Esophagus muscularis mucosa (tissue), 3 donors: ENCODE results near the gene ESYT2.

Source experiments
- POLR2AphosphoS5 ChIP-seq, 2 donors: sonication (generic); formaldehyde crosslinking; IDR thresholded peaks; one replicate each; pipeline ENCODE4 v1.6.1; 2017; ENCODE audit warnings: antibody characterized with exemption in 2 of 2
- TF ChIP-seq, protein P1 (sequence below), 3 experiments: fragments of 200-600 bp in 2 of 3; fragments of 450-650 bp in 1 of 3; sonication (generic) in 2 of 3; IDR thresholded peaks; one replicate each; pipeline ENCODE4 v1.5.1; 2017 to 2019; ENCODE audit warnings: antibody characterized with exemption in 3 of 3, mild to moderate bottlenecking in 2 of 3, moderate library complexity in 1 of 3

DNA sequence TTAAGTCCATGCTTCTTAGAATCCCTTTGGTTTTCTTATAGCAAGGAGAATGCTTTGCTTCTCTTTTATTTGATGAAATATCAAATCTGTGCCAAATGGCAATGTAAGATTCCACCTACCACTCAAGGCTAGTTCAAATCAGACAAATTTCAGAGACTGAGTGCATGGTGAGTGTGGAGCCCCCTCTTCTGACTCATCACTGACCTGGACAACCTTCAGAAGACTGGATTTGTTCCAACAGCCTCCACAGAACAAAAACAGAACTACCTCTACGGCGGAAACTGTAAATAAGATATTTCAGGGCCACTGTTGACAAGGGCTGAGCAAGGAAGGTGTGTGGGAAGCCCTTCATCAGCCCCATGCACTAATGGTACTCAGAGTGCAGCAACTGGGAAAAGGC is 145.8 kb downstream of the ESYT2 start:
- TF ChIP-seq, protein P1, sequence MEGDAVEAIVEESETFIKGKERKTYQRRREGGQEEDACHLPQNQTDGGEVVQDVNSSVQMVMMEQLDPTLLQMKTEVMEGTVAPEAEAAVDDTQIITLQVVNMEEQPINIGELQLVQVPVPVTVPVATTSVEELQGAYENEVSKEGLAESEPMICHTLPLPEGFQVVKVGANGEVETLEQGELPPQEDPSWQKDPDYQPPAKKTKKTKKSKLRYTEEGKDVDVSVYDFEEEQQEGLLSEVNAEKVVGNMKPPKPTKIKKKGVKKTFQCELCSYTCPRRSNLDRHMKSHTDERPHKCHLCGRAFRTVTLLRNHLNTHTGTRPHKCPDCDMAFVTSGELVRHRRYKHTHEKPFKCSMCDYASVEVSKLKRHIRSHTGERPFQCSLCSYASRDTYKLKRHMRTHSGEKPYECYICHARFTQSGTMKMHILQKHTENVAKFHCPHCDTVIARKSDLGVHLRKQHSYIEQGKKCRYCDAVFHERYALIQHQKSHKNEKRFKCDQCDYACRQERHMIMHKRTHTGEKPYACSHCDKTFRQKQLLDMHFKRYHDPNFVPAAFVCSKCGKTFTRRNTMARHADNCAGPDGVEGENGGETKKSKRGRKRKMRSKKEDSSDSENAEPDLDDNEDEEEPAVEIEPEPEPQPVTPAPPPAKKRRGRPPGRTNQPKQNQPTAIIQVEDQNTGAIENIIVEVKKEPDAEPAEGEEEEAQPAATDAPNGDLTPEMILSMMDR (IDR thresholded peaks at IDR 0.05): no peak
- no peak for TF ChIP-seq POLR2AphosphoS5 (IDR thresholded peaks at IDR 0.05)
